Measurements from ENCODE around the gene XXYLT1.
"Not testable (repeated sequence)": the region's sequence is repeated elsewhere in the genome, so short reads cannot be mapped to it uniquely, and the experiment has no call there.

Gene XXYLT1

DNA sequence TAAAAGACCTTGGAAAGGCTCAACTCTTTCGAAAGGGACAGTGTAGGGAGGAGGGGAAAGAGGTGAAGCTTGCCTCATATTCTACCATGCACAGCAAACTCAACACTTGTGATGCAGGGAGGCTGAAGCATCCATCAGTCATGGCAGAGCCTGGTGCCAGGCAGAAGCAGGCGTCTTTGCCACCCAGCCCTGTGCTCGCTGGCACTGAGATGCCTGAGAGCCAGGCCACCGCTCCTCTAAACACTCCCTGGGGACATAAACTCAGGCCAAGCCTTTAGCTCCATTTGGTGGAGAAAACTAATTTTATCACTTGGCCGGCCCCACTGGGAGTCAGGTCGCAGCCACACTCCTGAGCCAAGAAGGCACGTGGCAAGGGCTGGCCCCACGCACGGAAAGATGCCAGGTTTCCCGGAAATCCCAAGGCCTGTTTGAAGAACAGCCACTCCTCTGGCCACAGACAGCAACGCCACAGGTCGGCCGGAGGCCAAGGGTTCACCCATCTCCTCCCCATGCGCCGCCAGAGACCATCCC, 30.7 kb downstream of the XXYLT1 start:
- DNase-seq, result peak in 11 of 42 donors; percentile 6 to 49 (median 15)
- intact Hi-C loops (cut with DNase I), result no loop called here

DNA sequence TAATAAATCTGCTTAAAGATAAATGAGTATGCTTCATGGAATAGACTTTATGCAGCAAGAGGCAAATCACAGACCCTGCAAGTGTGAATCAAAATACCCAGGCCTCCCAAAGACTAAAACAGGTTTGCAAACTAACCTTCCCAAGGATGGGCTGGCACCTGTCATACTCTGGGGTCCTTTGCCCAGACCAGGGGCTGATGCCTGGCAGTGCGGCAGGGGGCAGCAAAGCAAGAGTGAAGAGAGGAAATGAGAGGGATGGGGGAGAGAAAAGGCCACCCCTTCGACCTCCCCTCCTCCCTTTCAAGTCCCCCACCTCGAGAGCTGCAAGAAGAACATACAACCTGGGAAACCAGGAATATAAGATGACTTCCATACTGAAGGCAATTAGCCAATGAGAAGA, 31.8 kb downstream of the XXYLT1 start:
- intact Hi-C loops (cut with DNase I), result no loop called here
- DNase-seq, result peak in 1 of 42 donors; percentile 13

DNA sequence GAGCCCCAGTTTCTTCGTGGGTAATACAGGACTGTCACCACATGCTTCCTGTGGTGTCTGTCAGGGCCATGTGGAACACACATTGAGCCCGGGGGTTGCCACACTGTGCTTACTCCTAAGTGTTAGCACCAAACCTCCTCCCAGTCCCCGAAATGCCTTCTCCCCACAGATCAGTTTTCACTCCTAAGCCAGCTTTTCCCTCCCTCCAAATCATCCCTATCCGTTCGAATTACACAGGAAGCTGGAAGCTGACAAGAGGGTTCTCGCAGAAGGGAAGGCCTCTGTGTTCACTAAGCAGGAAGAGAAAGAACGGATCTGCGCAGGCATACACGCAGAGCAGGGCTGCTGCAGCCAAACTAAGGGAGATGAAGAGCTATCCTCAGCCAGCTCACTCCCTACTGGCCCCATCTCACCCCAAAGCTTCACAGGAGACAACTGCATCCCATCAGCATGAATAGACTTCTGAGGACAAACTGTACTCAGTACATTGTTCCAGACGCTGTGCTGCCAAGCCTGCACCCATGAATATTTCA, 32.3 kb downstream of the XXYLT1 start:
- DNase-seq, result peak in 7 of 42 donors; percentile 7 to 42 (median 18)
- intact Hi-C loops (cut with DNase I), result no loop called here

- DNase-seq, result peak in 5 of 42 donors; percentile 1 to 26 (median 9)
- intact Hi-C loops (cut with DNase I), result no loop called here
These were observed 32.8 kb downstream of the XXYLT1 start for GRCh38 chr3:195238081-195238571.

DNA sequence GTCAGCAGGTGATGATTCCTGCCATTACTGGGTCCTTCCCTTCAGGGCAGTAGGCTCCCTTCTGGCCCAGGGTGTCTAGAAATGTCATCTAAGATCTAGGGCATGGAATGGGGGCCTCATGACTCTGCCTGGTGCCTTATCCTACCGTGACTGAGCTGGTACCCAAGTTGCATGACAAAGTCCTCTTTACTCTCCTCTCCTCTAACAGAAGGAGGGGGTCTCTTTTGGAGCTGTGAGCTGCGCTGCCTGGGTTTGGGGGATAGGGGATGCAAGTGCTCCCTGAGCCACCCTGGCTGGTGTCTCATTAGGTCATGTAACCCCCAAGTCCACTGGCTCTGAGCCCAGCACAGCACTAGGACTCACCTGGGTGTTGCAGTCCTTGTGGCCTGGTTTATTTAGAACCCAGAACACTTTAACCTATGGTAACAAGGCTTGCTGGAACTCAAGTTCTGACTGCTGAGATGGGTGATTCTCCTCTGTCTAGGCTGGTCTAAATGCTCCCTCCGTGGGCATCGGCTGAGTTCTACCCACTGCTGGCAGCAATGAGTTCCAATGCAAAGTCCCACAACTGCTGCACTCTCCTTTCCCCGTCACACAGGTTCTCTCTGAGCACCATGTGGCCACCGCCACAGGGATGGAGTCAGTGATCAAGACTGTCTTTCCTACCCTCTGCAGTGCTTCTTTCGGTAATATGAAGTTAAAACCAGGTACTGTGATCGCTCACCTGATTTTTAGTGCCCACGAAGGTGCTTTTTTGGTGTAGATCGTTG, 34.0 kb downstream of the XXYLT1 start:
- intact Hi-C loops (cut with DNase I), result no loop called here
- peak in 6 of 42 donors; percentile 1 to 21 (median 10) for DNase-seq

GRCh38 chr3:195236076-195236798, 34.7 kb downstream of the XXYLT1 start:
- DNase-seq, result peak in 7 of 42 donors; percentile 1 to 10 (median 3)
- intact Hi-C loops (cut with DNase I), result no loop called here

GRCh38 chr3:195230244-195230643, 40.7 kb downstream of the XXYLT1 start:
- DNase-seq, result peak in 1 of 42 donors; percentile 14

DNA sequence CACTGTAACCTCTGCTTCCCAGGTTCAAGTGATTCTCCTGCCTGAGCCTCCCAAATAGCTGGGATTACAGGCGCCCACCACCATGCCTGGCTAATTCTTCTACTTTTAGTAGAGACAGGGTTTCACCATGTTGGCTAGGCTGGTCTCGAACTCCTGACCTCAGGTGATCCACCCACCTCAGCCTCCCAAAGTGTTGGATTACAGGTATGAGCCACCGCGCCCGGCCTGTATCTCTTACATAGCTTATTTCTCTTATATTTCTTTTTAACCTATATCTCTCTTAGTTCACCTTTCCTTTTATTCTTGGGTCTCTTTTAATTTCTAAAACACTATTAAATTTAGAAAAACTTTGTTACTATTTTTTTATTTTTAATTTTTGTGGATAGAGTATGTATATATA, 42.1 kb downstream of the XXYLT1 start:
- peak in 4 of 42 donors; percentile 1 to 15 (median 5) for DNase-seq
- intact Hi-C loops (cut with DNase I), result not testable (repeated sequence)

More at GRCh38 chr3:195230244-195230643, 40.7 kb downstream of the XXYLT1 start:
- intact Hi-C loops (cut with DNase I), result no loop called here

DNA sequence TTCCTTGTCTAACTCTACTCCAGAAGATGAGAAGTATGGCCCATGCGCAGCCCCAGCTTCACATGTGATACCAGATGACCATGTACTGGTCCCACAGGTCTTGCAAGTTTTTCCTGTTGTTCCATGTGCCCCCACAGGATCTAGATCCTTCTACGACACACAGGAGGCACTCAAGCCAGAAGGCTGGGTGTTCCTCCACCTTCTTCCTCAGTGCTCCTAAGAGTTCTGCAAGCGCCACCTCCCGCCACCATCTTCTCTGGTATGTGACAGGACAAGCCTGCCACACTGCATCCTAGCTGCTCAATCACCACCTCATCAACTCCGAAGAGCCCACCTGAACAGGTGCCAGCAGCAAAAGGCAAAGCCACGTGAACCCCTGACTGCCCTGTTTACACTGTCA, 43.1 kb downstream of the XXYLT1 start:
- intact Hi-C loops (cut with DNase I), result no loop called here
- DNase-seq, result peak in 9 of 42 donors; percentile 1 to 39 (median 5)

DNA sequence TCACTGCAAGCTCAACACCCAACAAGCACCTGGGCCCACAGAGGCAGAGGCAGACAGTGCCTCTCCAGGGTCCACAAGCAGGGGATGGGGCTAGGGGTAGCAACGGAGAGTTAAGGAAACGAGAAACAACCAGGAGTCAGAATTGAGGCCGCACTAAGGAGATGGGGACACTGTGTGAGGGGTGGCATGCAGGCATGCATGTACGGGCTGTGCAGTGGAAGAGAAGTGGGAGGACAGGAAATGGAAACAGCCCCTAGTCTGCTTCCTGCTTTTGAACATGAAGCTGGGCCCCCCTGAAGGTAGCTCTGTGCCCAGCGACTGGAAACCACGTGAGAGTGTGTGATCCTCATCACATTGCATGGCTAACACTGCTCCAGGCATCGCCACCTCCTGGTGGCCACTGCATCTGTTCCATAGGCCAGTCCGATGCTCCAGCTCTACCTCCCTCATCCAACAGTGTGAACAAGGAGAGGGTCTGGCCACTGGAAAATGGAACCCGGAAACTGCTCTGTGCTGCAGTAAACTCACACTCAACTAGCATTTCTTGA, 44.0 kb downstream of the XXYLT1 start:
- peak in 10 of 42 donors; percentile 1 to 39 (median 11) for DNase-seq
- intact Hi-C loops (cut with DNase I), result no loop called here

DNA sequence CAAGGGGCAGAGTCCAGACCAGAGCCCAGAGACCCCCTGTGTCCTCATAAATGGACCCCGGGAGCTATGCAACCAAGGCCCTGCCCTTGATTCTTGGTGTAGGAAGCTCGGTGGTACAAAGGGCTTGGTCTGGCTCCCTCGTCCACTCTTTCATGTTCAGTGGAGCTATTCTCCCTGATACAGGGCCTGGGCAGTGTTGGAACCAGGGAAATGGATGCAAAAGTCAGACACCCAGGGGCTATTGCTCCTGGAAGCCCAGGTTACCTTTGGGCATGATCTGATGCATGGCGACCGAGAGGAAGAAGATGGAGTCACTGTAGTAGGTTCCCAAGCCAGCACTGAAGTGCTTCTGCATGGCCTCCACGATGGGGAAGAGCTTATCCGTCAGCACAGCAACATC, 44.5 kb downstream of the XXYLT1 start:
- peak in 8 of 42 donors; percentile 0 to 31 (median 6) for DNase-seq
- intact Hi-C loops (cut with DNase I), result no loop called here

GRCh38 chr3:195224980-195225580, 45.9 kb downstream of the XXYLT1 start:
- intact Hi-C loops (cut with DNase I), result no loop called here
- DNase-seq, result peak in 8 of 42 donors; percentile 3 to 24 (median 12)

DNA sequence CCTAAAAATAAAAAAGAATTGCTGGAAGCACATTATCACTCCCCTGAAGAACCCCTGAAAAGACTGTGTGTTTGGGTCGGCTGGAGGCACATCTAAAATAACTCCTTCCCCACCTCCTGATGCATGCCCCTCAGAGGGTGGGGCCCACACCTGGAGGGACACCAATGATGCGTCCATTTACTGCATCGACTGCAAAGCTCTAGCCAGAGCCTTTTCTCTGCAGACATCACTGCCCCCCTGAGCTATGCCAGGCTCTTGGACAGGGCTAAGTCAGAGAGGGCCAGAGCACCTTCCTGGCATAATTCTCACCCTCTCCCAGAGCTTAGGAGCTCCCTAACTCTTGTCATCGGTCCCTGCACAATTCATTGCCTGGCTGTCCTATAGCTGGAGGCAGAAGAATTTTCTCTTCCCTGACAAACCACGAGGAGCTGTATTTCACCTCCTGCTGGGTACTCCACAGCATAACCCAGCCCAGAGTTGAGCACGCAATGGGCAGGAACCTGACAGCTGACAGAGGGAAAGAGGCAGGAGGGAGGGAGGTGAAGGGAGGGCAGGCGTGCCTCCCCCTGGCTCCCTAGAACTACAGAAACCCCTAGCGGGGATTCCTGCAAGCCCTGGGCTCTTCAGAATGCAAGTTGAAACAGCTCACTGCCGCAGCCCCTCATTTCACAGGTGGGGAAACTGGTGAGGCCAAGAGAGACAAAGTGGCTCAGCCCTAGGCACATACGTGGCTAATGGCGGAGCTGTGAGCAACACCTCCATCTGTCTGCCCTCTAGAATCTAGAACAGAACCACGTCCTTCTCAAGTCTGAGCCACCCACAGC, 46.6 kb downstream of the XXYLT1 start:
- DNase-seq, result peak in 9 of 42 donors; percentile 1 to 31 (median 12)
- intact Hi-C loops (cut with DNase I), result no loop called here

- DNase-seq, result peak in 8 of 42 donors; percentile 4 to 38 (median 14)
- intact Hi-C loops (cut with DNase I), result no loop called here
These were observed 48.9 kb downstream of the XXYLT1 start for GRCh38 chr3:195221876-195222617.

GRCh38 chr3:195221015-195221853, 49.7 kb downstream of the XXYLT1 start:
- intact Hi-C loops (cut with DNase I), result no loop called here
- peak in 23 of 42 donors; percentile 22 to 79 (median 39) for DNase-seq
